IMR-90 (cell line): ENCODE measurements around the gene MMRN2. TPM values are rescaled to one million over a fixed set of nuclear protein-coding genes. Genes with fewer than 3 reads are reported as not detected.

Source experiments
- ATAC-seq: fragments of 200-7000 bp; cut with Tn5 transposase; 2 replicates; pipeline ENCODE4 v1.9.1; 2020; ENCODE audit warnings: low read depth, mild to moderate bottlenecking, moderate library complexity
- BruUV-seq: library from RNA; stranded (reverse); fragments of 400-500 nt; replicated peaks from 2 replicates; lab custom pipeline; 2021; lab: Mats Ljungman, UMichigan
- CTCF ChIA-PET: fragments of 300-600 bp; formaldehyde crosslinking; extraction: SDS; loops from one replicate; lab custom pipeline; 2021; ENCODE audit warnings: antibody characterized with exemption; lab: Yijun Ruan, JAX
- POLR2A ChIA-PET: fragments of 300-600 bp; sonication (Branson Sonifier 250); formaldehyde crosslinking; loops from one replicate; lab custom pipeline; 2022; ENCODE audit warnings: antibody characterized with exemption; ENCODE audit not compliant: unreplicated experiment; lab: Charles Lee
- DNase-seq: peaks from one replicate; pipeline ENCODE4 v3.0.0; 2013
- H2AFZ ChIP-seq: replicated peaks from 2 replicates; pipeline ENCODE3; 2013; ENCODE audit warnings: low read length, mild to moderate bottlenecking; ENCODE audit not compliant: poor library complexity
- H2AK5ac ChIP-seq: 2 replicates; pipeline ENCODE4 v1.6.1; 2013; ENCODE audit warnings: low read depth, low read length, inconsistent platforms
- H2AK9ac ChIP-seq: replicated peaks from 2 replicates; pipeline ENCODE3; 2013; ENCODE audit warnings: mild to moderate bottlenecking, low read depth, low read length, moderate library complexity; ENCODE audit not compliant: poor library complexity
- H2BK120ac ChIP-seq: 2 replicates; pipeline ENCODE4 v1.6.1; 2013; ENCODE audit warnings: low read depth, low read length, inconsistent platforms
- H2BK15ac ChIP-seq: 3 replicates; pipeline ENCODE4 v1.6.1; 2013; ENCODE audit warnings: low read depth, low read length, inconsistent platforms
- H2BK20ac ChIP-seq: 2 replicates; pipeline ENCODE4 v1.6.1; 2013; ENCODE audit warnings: low read depth, mild to moderate bottlenecking, inconsistent platforms, low read length, moderate library complexity
- H2BK5ac ChIP-seq: 2 replicates; pipeline ENCODE4 v1.6.1; 2013; ENCODE audit warnings: mild to moderate bottlenecking, low read depth, low read length, inconsistent platforms; ENCODE audit not compliant: poor library complexity, severe bottlenecking
- H3K14ac ChIP-seq: replicated peaks from 2 replicates; pipeline ENCODE4 v1.6.1; 2013; ENCODE audit warnings: low read depth, low read length, inconsistent platforms
- H3K18ac ChIP-seq: 2 replicates; pipeline ENCODE4 v1.6.1; 2013; ENCODE audit warnings: low read depth, low read length, control low read depth
- H3K23ac ChIP-seq: 2 replicates; pipeline ENCODE4 v1.6.1; 2013; ENCODE audit warnings: low read depth, low read length, inconsistent platforms
- H3K27ac ChIP-seq: 2 replicates; pipeline ENCODE4 v1.5.1; 2013; ENCODE audit warnings: mild to moderate bottlenecking, control low read depth, low read length; ENCODE audit not compliant: insufficient read depth
- H3K27me3 ChIP-seq: 2 replicates; pipeline ENCODE4 v1.6.1; 2013; ENCODE audit warnings: low read length; ENCODE audit not compliant: control insufficient read depth, insufficient read depth
- H3K36me3 ChIP-seq: 2 replicates; pipeline ENCODE4 v1.6.1; 2013; ENCODE audit warnings: low read length, mixed read lengths; ENCODE audit not compliant: control insufficient read depth, insufficient read depth
- H3K4ac ChIP-seq: 2 replicates; pipeline ENCODE4 v1.6.1; 2013; ENCODE audit warnings: low read depth, low read length, inconsistent platforms
- H3K4me1 ChIP-seq: 2 replicates; pipeline ENCODE4 v1.6.1; 2013; ENCODE audit warnings: low read length, mixed read lengths; ENCODE audit not compliant: control insufficient read depth, insufficient read depth
- H3K4me2 ChIP-seq: 2 replicates; pipeline ENCODE4 v1.6.1; 2013; ENCODE audit warnings: low read depth, mild to moderate bottlenecking, control low read depth, low read length, moderate library complexity
- H3K4me3 ChIP-seq: 2 replicates; pipeline ENCODE4 v1.5.1; 2013; ENCODE audit warnings: low read depth, mild to moderate bottlenecking, control low read depth, low read length, moderate library complexity; ENCODE audit not compliant: insufficient read depth
- H3K56ac ChIP-seq: 2 replicates; pipeline ENCODE4 v1.6.1; 2013; ENCODE audit warnings: low read length, inconsistent platforms; ENCODE audit not compliant: insufficient read depth; ENCODE audit errors: extremely low read depth
- H3K79me1 ChIP-seq, 2 experiments: 2 replicates each; pipeline ENCODE4 v1.6.1; 2013; ENCODE audit warnings: low read length in 2 of 2, inconsistent platforms in 1 of 2, low read depth in 1 of 2
- H3K9ac ChIP-seq: 2 replicates; pipeline ENCODE4 v1.6.1; 2013; ENCODE audit warnings: low read depth, low read length, control low read depth
- H3K9me1 ChIP-seq: 2 replicates; pipeline ENCODE4 v1.6.1; 2013; ENCODE audit warnings: low read length, inconsistent platforms; ENCODE audit not compliant: insufficient read depth
- H3K9me3 ChIP-seq: 2 replicates; pipeline ENCODE4 v1.6.1; 2013; ENCODE audit warnings: low read length; ENCODE audit not compliant: control insufficient read depth, insufficient read depth
- H4K20me1 ChIP-seq: 2 replicates; pipeline ENCODE4 v1.6.1; 2013; ENCODE audit warnings: low read length, inconsistent platforms; ENCODE audit not compliant: insufficient read depth
- H4K5ac ChIP-seq: 2 replicates; pipeline ENCODE4 v1.6.1; 2013; ENCODE audit warnings: mild to moderate bottlenecking, low read depth, low read length, control low read depth
- H4K8ac ChIP-seq, 2 experiments: 2 replicates each; pipeline ENCODE4 v1.6.1; 2013; ENCODE audit warnings: low read depth in 2 of 2, low read length in 2 of 2, control low read depth in 1 of 2, inconsistent platforms in 1 of 2
- H4K91ac ChIP-seq: 2 replicates; pipeline ENCODE4 v1.6.1; 2013; ENCODE audit warnings: low read depth, low read length, inconsistent platforms; ENCODE audit not compliant: insufficient read depth
- CHD1 ChIP-seq: IDR thresholded peaks from 2 replicates; pipeline ENCODE4 v1.6.1; 2012; ENCODE audit warnings: low read depth, low read length, improper control_type of control experiment
- RAD21 ChIP-seq: IDR thresholded peaks from 2 replicates; pipeline ENCODE4 v1.6.1; 2012; ENCODE audit warnings: low read length, improper control_type of control experiment
- SMC3 ChIP-seq: fragments of 150-350 bp; IDR thresholded peaks from 2 replicates; pipeline ENCODE4 v1.6.1; 2016; ENCODE audit warnings: low read depth, mild to moderate bottlenecking, antibody characterized with exemption, low read length, moderate library complexity
- USF2 ChIP-seq: fragments of 150-350 bp; IDR thresholded peaks from 2 replicates; pipeline ENCODE4 v1.6.1; 2017; ENCODE audit warnings: mild to moderate bottlenecking, antibody characterized with exemption, low read length, low read depth
- WGBS, 2 experiments: methylation state at CpG; one replicate each; pipeline versions ENCODE4 v1.1.5 to v1.1.7; 2013; ENCODE audit warnings: missing lambda C conversion rate in 2 of 2; ENCODE audit not compliant: insufficient read length in 1 of 2; ENCODE audit errors: extremely low coverage in 2 of 2; 5-methylcytosine and 5-hydroxymethylcytosine counted together
- dilution Hi-C: fragments of 300-500 bp; cut with HindIII; formaldehyde crosslinking; loops from one replicate; pipeline ENCODE4 v1.14.3; 2018; ENCODE audit warnings: low sequenced_read_pairs; ENCODE audit not compliant: unreplicated experiment
- in situ Hi-C: fragments of 300-500 bp; cut with MboI; formaldehyde crosslinking; loops from 3 replicates; pipeline ENCODE4 v1.14.3; 2019; ENCODE audit warnings: low sequenced_read_pairs, inconsistent platforms, mixed read lengths
- intact Hi-C: fragments of 100-400 bp; cut with micrococcal nuclease; formaldehyde crosslinking; loops from 2 replicates; pipeline ENCODE4 v1.10.0; 2022
- polyA plus RNA-seq, 3 experiments: library from polyadenylated mRNA; depleted of rRNA; stranded (reverse); fragments of >200 nt; gene quantifications; 2 replicates each; pipeline ENCODE4 v1.2.3, GENCODE V29; 2012; ENCODE audit warnings: low replicate concordance in 1 of 3
- total RNA-seq: library from RNA; depleted of rRNA; stranded (reverse); fragments of >200 nt; gene quantifications from 2 replicates; pipeline ENCODE4 v1.2.3, GENCODE V29; 2012
- TF ChIP-seq, protein P1 (sequence below): fragments of 150-350 bp; IDR thresholded peaks from 2 replicates; pipeline ENCODE4 v1.6.1; 2016; ENCODE audit warnings: low read depth, mild to moderate bottlenecking, low read length, moderate library complexity, borderline replicate concordance

The MMRN2 gene
- total and polyA plus RNA-seq, 2 of the 4 experiments (the other 2 are of a cell fraction): 1.6 to 1.8 TPM

DNA sequence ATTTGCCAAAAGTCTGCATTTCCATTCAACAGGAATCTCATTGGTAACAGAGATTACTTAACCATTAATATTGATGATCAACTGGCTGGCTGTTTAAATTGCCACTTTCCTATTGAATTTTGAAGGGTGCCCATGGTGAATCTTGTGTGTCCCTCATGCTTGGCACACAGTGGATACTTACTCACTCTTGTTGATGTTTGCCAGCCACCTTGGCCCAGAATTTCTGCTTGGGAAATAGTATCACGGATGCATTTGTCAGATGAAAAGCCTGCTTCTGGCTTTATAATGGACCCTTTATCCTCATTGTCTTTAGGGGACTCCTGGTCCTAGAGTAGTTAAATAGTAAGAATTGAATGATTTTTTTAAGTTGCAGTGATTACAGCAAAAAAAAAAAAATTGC is 52.0 kb downstream of the MMRN2 start:
- Histone ChIP-seq H3K27me3 (no peaks in the 10 kb centered on the region), H3K9me1 (0 out of 2 replicates have a peak, but pooled peaks cover 8% of the 10 kb centered on the region), H4K20me1 (no peaks in the 10 kb centered on the region), H3K9me3 (0 out of 2 replicates have a peak, but pooled peaks cover 2% of the 10 kb centered on the region), H3K18ac (no peak overlapping the region), H4K91ac (no peak overlapping the region), H2BK15ac (no peak overlapping the region), H3K36me3 (peaks cover 22% of the 10 kb centered on the region), H4K5ac (no peak overlapping the region), H2AK9ac (no peak overlapping the region), H3K4me2 (no peak overlapping the region), H2AK5ac (no peak overlapping the region), H3K14ac (no peak overlapping the region), H3K23ac (no peak overlapping the region), H3K79me1 (peaks cover 6 to 16% of the 10 kb centered on the region in 2 experiments; a peak in 3 of 4 replicates), H2BK20ac (no peak overlapping the region), H3K56ac (no peak overlapping the region), H3K4me3 (no peak overlapping the region), H2AFZ (no peak overlapping the region), H3K27ac (no peak overlapping the region), H3K9ac (no peak overlapping the region), H2BK120ac (no peak overlapping the region), H3K4ac (no peak overlapping the region), H3K4me1 (peaks cover 2% of the 10 kb centered on the region), H2BK5ac (no peak overlapping the region), H4K8ac (no peak overlapping the region)
- ChIA-PET POLR2A (no interaction called here), CTCF (interaction anchor here (0.6 to 0.8 kb wide), 3 partner anchors 24 to 212 kb away, joined by 4 to 6 read pairs (median 6); no protein-coding TSS in a partner anchor)
- no peak for ATAC-seq
- in situ Hi-C loops (loop anchor here (10.0 kb wide), 1 partner anchor 501 kb away; no protein-coding TSS in a partner anchor), intact Hi-C loops (no loop called here), dilution Hi-C loops (no loop called here)
- 100% methylated on average over 1 of the region's 1 CpG; no CpG with 5 or more reads in 1 of the 2 experiments for WGBS, 2 experiments
- no TSS peak for BruUV-seq
- TF ChIP-seq, protein P1, sequence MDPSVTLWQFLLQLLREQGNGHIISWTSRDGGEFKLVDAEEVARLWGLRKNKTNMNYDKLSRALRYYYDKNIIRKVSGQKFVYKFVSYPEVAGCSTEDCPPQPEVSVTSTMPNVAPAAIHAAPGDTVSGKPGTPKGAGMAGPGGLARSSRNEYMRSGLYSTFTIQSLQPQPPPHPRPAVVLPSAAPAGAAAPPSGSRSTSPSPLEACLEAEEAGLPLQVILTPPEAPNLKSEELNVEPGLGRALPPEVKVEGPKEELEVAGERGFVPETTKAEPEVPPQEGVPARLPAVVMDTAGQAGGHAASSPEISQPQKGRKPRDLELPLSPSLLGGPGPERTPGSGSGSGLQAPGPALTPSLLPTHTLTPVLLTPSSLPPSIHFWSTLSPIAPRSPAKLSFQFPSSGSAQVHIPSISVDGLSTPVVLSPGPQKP: no peak
- TF ChIP-seq SMC3: no peak
- no peak for TF ChIP-seq CHD1
- no peak for TF ChIP-seq RAD21
- no peak for TF ChIP-seq USF2
- no peak for DNase-seq
